Measurements from ENCODE around the gene LDB2.
A peak's percentile ranks its signal among the peaks of the same experiment; 100 is the strongest.
"Not testable (repeated sequence)": the region's sequence is repeated elsewhere in the genome, so short reads cannot be mapped to it uniquely, and the experiment has no call there.

The LDB2 gene

DNA sequence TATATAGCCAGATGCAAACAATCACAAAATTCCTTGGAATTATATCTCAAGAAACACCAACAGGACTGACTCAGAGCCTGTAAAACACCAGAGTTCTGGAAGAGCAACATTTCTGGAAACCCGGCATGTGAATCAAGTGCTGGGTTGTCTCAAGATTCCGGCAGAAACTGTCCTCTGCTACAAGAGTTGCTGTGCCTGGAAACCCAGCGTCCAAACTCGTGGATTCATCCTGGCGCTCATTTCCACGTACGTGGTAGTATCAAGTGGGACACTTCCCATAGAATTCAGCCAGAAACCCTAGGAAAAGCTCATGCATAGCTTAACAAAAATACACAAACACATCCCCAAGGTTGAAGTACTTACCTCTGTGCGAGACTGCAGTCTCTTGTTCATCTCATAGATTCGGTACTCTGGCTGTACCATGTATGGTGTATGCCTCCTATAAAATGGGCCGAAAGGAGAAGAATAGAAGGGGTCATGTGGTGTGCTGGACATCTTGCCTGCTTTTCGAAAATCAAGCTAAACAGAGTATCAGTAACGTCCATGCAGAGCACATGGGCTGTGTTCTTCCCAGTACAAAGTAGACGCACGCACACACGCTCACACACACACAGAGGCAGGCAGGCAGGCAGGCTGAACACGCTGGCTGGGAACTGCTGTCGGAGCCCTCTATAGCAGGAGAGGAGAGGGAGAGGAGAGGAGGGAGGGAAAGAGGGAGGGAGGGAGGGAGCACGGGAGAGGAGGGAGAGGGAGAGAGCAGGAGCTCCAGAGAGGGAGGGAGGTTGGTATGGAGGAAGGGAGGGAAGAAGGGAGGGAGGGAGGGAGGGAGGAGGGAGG lies at the start of gene LDB2:
LDB2 (minus strand) TSS at position 655 of the 837 bp plus-strand sequence.
- Histone ChIP-seq H3K27me3 (ENCODE audit: control insufficient read depth in 2 of 2, insufficient read depth in 2 of 2, low read length in 2 of 2) (no peaks in the 10 kb centered on the region), H3K4me3 (ENCODE audit: low read length in 2 of 2) (peak within 1 kb of the TSS; percentile 60 to 65), H3K27ac (ENCODE audit: low read depth in 2 of 2, low read length in 2 of 2) (peak within 1 kb of the TSS; percentile 12 to 39), H3K4me1 (ENCODE audit: control insufficient read depth in 2 of 2, insufficient read depth in 2 of 2, low read length in 2 of 2) (no peaks in the 10 kb centered on the region), H3K9me3 (ENCODE audit: control insufficient read depth in 2 of 2, low read length in 2 of 2) (no peaks in the 10 kb centered on the region), H3K9ac (ENCODE audit: low read depth in 1 of 2, low read length in 2 of 2) (peak within 1 kb of the TSS; percentile 0 to 18), H3K36me3 (ENCODE audit: control insufficient read depth in 2 of 2, insufficient read depth in 2 of 2, low read length in 2 of 2) (no peaks in the 10 kb centered on the region)

DNA sequence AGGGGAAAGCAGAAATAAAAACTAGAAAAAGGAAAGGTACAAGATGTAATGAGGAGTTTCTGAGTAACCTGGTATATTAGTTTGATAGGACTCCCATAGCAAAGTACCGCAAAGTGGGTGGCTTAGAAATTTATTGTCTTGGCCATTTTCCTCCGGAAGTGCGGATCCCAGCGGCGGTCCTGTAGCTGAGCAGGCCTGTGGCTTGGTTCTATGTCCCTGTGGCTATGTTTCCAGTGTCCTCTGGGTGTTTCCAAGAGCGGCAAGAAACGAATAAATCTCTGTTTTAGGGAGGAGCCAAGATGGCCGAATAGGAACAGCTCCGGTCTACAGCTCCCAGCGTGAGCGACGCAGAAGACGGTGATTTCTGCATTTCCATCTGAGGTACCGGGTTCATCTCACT lies 44.0 kb upstream of the LDB2 start:
- Histone ChIP-seq H3K4me1 (ENCODE audit: control insufficient read depth in 2 of 2, insufficient read depth in 2 of 2, low read length in 2 of 2) (no peaks in the 10 kb centered on the region), H3K9ac (ENCODE audit: low read depth in 1 of 2, low read length in 2 of 2) (no peak overlapping the region), H3K4me3 (ENCODE audit: low read length in 2 of 2) (no peak overlapping the region), H3K27ac (ENCODE audit: low read depth in 2 of 2, low read length in 2 of 2) (no peak overlapping the region), H3K27me3 (ENCODE audit: control insufficient read depth in 2 of 2, insufficient read depth in 2 of 2, low read length in 2 of 2) (no peaks in the 10 kb centered on the region), H3K36me3 (ENCODE audit: control insufficient read depth in 2 of 2, insufficient read depth in 2 of 2, low read length in 2 of 2) (no peaks in the 10 kb centered on the region), H3K9me3 (ENCODE audit: control insufficient read depth in 2 of 2, low read length in 2 of 2) (no peaks in the 10 kb centered on the region)

- no peaks in the 10 kb centered on the region for H3K9me3 ChIP-seq (ENCODE audit: control insufficient read depth in 2 of 2, low read length in 2 of 2)
- H3K4me3 ChIP-seq (ENCODE audit: low read length in 2 of 2): no peak overlapping the region
- no peak overlapping the region for H3K9ac ChIP-seq (ENCODE audit: low read depth in 1 of 2, low read length in 2 of 2)
- H3K27me3 ChIP-seq (ENCODE audit: control insufficient read depth in 2 of 2, insufficient read depth in 2 of 2, low read length in 2 of 2): no peaks in the 10 kb centered on the region
- H3K36me3 ChIP-seq (ENCODE audit: control insufficient read depth in 2 of 2, insufficient read depth in 2 of 2, low read length in 2 of 2): no peaks in the 10 kb centered on the region
- H3K4me1 ChIP-seq (ENCODE audit: control insufficient read depth in 2 of 2, insufficient read depth in 2 of 2, low read length in 2 of 2): no peaks in the 10 kb centered on the region
- no peak overlapping the region for H3K27ac ChIP-seq (ENCODE audit: low read depth in 2 of 2, low read length in 2 of 2)
Measured at GRCh38 chr4:16939178-16939577, 40.7 kb upstream of the LDB2 start.

- Histone ChIP-seq H3K4me1 (ENCODE audit: control insufficient read depth in 2 of 2, insufficient read depth in 2 of 2, low read length in 2 of 2) (no peaks in the 10 kb centered on the region), H3K9me3 (ENCODE audit: control insufficient read depth in 2 of 2, low read length in 2 of 2) (no peaks in the 10 kb centered on the region), H3K4me3 (ENCODE audit: low read length in 2 of 2) (no peak overlapping the region), H3K27ac (ENCODE audit: low read depth in 2 of 2, low read length in 2 of 2) (no peak overlapping the region), H3K9ac (ENCODE audit: low read depth in 1 of 2, low read length in 2 of 2) (no peak overlapping the region), H3K36me3 (ENCODE audit: control insufficient read depth in 2 of 2, insufficient read depth in 2 of 2, low read length in 2 of 2) (no peaks in the 10 kb centered on the region), H3K27me3 (ENCODE audit: control insufficient read depth in 2 of 2, insufficient read depth in 2 of 2, low read length in 2 of 2) (no peaks in the 10 kb centered on the region)
Measured at GRCh38 chr4:16938512-16939040, 40.1 kb upstream of the LDB2 start.

DNA sequence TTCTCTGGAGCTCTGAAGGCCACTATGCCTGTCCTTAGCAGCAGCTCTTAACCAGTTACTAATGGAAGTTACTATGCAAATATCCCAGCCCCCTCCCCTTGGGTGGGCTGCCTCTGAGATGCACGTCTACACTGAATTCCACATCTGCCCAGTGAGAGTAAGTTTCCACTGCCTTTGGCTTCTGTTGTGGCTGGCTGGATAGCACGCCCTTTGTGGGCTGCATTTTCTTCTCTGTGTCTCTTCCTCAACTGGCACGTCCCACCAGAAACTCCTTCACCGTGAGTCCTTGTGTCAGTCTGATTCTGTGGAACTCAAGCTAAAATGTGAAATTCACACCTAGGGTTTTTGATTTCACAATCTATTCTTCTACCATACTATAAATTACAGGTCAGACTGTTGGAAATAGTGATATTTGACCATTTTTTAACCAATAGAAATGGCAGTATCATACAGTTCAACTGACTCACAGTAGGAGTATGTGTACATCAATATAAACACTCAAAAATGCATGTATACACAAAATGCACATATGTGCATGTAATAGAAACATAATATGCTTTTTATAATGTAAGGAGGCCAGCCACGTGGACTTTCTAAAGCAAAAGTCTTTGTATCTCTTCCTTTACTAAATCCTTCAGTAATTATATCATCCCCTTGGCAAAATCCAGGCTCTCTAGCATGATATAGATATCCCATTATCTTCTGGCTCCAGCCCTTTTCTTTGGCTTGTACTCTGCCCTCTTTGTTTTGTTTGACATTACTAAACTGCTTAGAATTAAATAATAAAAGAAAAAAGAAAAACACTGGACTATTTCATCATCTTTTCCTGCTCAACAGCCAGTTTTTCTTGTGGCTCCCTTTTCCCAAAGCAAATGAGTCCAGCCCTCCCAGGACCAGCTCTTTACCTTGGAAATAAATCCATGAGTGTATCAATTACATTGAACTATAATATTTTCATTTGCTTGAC lies 33.2 kb upstream of the LDB2 start:
- Histone ChIP-seq H3K9me3 (ENCODE audit: control insufficient read depth in 2 of 2, low read length in 2 of 2) (no peaks in the 10 kb centered on the region), H3K9ac (ENCODE audit: low read depth in 1 of 2, low read length in 2 of 2) (no peak overlapping the region), H3K36me3 (ENCODE audit: control insufficient read depth in 2 of 2, insufficient read depth in 2 of 2, low read length in 2 of 2) (no peaks in the 10 kb centered on the region), H3K27me3 (ENCODE audit: control insufficient read depth in 2 of 2, insufficient read depth in 2 of 2, low read length in 2 of 2) (no peaks in the 10 kb centered on the region), H3K27ac (ENCODE audit: low read depth in 2 of 2, low read length in 2 of 2) (no peak overlapping the region), H3K4me1 (ENCODE audit: control insufficient read depth in 2 of 2, insufficient read depth in 2 of 2, low read length in 2 of 2) (no peaks in the 10 kb centered on the region), H3K4me3 (ENCODE audit: low read length in 2 of 2) (no peak overlapping the region)

DNA sequence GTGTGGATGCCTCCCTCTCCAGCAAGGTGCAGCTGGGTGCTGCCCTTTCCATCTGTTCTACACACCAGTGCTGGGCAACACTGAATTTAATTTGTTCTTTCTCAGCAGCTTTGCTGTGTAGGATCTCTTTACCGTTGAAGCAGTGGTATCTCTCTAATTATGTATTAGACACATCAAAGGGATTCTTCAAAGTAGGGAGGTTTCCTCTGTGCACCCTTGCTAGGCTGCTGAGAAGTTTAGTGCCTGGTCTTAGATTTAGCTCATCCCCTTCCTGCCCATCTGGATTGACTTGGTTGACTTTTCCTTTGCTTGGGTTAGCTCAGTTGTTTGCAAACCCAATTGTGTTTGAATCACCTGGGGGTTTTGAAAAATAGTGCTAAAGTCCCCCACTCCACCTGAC lies 27.8 kb upstream of the LDB2 start:
- no peak overlapping the region for H3K9ac ChIP-seq (ENCODE audit: low read depth in 1 of 2, low read length in 2 of 2)
- no peak overlapping the region for H3K27ac ChIP-seq (ENCODE audit: low read depth in 2 of 2, low read length in 2 of 2)
- no peaks in the 10 kb centered on the region for H3K4me1 ChIP-seq (ENCODE audit: control insufficient read depth in 2 of 2, insufficient read depth in 2 of 2, low read length in 2 of 2)
- H3K4me3 ChIP-seq (ENCODE audit: low read length in 2 of 2): no peak overlapping the region
- no peaks in the 10 kb centered on the region for H3K9me3 ChIP-seq (ENCODE audit: control insufficient read depth in 2 of 2, low read length in 2 of 2)
- no peaks in the 10 kb centered on the region for H3K36me3 ChIP-seq (ENCODE audit: control insufficient read depth in 2 of 2, insufficient read depth in 2 of 2, low read length in 2 of 2)
- no peaks in the 10 kb centered on the region for H3K27me3 ChIP-seq (ENCODE audit: control insufficient read depth in 2 of 2, insufficient read depth in 2 of 2, low read length in 2 of 2)

DNA sequence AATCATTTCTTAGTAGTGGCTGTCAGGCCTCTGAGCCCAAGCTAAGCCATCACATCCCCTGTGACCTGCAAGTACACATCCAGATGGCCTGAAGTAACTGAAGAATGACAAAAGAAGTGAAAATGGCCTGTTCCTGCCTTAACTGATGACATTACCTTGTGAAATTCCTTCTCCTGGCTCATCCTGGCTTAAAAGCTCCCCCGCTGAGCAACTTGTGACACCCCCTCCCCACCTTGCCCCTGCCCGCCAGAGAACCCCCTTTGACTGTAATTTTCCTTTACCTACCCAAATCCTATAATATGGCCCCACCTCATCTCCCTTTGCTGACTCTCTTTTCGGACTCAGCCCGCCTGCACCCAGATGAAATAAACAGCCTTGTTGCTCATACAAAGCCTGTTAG lies 20.3 kb upstream of the LDB2 start:
- not testable (repeated sequence) for H3K27ac ChIP-seq (ENCODE audit: low read depth in 2 of 2, low read length in 2 of 2); H3K36me3 ChIP-seq (ENCODE audit: control insufficient read depth in 2 of 2, insufficient read depth in 2 of 2, low read length in 2 of 2); H3K9me3 ChIP-seq (ENCODE audit: control insufficient read depth in 2 of 2, low read length in 2 of 2); H3K4me3 ChIP-seq (ENCODE audit: low read length in 2 of 2); H3K27me3 ChIP-seq (ENCODE audit: control insufficient read depth in 2 of 2, insufficient read depth in 2 of 2, low read length in 2 of 2); H3K4me1 ChIP-seq (ENCODE audit: control insufficient read depth in 2 of 2, insufficient read depth in 2 of 2, low read length in 2 of 2); H3K9ac ChIP-seq (ENCODE audit: low read depth in 1 of 2, low read length in 2 of 2)

DNA sequence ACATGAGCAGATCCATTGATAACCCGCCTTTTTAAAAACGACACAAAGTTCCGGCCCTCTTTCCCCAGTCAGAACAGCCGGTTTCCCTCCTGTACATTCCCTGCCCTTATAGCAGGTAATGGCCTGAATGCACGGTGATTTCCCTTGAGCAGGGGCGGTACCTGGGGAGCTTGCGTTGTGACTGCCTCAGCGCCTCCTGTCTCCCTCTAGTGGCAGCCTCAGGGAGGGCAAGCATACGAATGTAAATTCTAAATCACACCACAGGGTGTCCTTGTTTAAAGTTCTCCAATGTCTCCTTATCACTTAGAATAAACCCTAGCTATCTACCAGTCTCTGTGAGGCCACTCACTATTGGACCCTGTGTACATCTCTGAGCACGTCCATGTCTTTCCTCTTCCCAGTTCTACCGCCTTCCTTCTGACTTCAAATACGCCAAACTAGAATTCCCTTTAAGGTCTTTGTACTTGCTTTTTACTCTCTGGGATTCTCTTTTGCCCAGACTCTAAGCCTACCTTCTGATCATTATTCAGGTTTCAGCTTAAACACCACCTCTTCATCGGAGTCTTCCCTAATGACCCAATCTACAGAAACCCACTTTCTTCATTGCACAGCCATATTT lies 18.4 kb upstream of the LDB2 start:
- no peaks in the 10 kb centered on the region for H3K27me3 ChIP-seq (ENCODE audit: control insufficient read depth in 2 of 2, insufficient read depth in 2 of 2, low read length in 2 of 2)
- no peaks in the 10 kb centered on the region for H3K4me1 ChIP-seq (ENCODE audit: control insufficient read depth in 2 of 2, insufficient read depth in 2 of 2, low read length in 2 of 2)
- H3K9ac ChIP-seq (ENCODE audit: low read depth in 1 of 2, low read length in 2 of 2): no peak overlapping the region
- no peak overlapping the region for H3K4me3 ChIP-seq (ENCODE audit: low read length in 2 of 2)
- H3K36me3 ChIP-seq (ENCODE audit: control insufficient read depth in 2 of 2, insufficient read depth in 2 of 2, low read length in 2 of 2): no peaks in the 10 kb centered on the region
- H3K27ac ChIP-seq (ENCODE audit: low read depth in 2 of 2, low read length in 2 of 2): no peak overlapping the region
- no peaks in the 10 kb centered on the region for H3K9me3 ChIP-seq (ENCODE audit: control insufficient read depth in 2 of 2, low read length in 2 of 2)

- Histone ChIP-seq H3K4me3 (ENCODE audit: low read length in 2 of 2) (no peak overlapping the region), H3K27ac (ENCODE audit: low read depth in 2 of 2, low read length in 2 of 2) (no peak overlapping the region), H3K9me3 (ENCODE audit: control insufficient read depth in 2 of 2, low read length in 2 of 2) (no peaks in the 10 kb centered on the region), H3K9ac (ENCODE audit: low read depth in 1 of 2, low read length in 2 of 2) (no peak overlapping the region), H3K27me3 (ENCODE audit: control insufficient read depth in 2 of 2, insufficient read depth in 2 of 2, low read length in 2 of 2) (no peaks in the 10 kb centered on the region), H3K4me1 (ENCODE audit: control insufficient read depth in 2 of 2, insufficient read depth in 2 of 2, low read length in 2 of 2) (no peaks in the 10 kb centered on the region), H3K36me3 (ENCODE audit: control insufficient read depth in 2 of 2, insufficient read depth in 2 of 2, low read length in 2 of 2) (no peaks in the 10 kb centered on the region)
Measured at GRCh38 chr4:16916031-16916430, 17.6 kb upstream of the LDB2 start.

Measured in mucosa of rectum (tissue), 2 donors.